LNCAP (cell line): ENCODE results near the gene CCDC40.

Experiments used
- TF ChIP-seq, protein P1 (sequence below): fragments of 450-650 bp; IDR thresholded peaks from 2 replicates; pipeline ENCODE4 v1.5.1; 2017; ENCODE audit warnings: mild to moderate bottlenecking

CCDC40 gene

GRCh38 chr17:80021600-80021999, 14.8 kb upstream of the CCDC40 start:
- TF ChIP-seq, protein P1, sequence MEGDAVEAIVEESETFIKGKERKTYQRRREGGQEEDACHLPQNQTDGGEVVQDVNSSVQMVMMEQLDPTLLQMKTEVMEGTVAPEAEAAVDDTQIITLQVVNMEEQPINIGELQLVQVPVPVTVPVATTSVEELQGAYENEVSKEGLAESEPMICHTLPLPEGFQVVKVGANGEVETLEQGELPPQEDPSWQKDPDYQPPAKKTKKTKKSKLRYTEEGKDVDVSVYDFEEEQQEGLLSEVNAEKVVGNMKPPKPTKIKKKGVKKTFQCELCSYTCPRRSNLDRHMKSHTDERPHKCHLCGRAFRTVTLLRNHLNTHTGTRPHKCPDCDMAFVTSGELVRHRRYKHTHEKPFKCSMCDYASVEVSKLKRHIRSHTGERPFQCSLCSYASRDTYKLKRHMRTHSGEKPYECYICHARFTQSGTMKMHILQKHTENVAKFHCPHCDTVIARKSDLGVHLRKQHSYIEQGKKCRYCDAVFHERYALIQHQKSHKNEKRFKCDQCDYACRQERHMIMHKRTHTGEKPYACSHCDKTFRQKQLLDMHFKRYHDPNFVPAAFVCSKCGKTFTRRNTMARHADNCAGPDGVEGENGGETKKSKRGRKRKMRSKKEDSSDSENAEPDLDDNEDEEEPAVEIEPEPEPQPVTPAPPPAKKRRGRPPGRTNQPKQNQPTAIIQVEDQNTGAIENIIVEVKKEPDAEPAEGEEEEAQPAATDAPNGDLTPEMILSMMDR = no peak

- TF ChIP-seq, protein P1 = no peak
These were observed 12.8 kb upstream of the CCDC40 start for GRCh38 chr17:80023481-80024205.

- TF ChIP-seq, protein P1 = no peak
These were observed 12.1 kb upstream of the CCDC40 start for GRCh38 chr17:80024206-80024972.

DNA sequence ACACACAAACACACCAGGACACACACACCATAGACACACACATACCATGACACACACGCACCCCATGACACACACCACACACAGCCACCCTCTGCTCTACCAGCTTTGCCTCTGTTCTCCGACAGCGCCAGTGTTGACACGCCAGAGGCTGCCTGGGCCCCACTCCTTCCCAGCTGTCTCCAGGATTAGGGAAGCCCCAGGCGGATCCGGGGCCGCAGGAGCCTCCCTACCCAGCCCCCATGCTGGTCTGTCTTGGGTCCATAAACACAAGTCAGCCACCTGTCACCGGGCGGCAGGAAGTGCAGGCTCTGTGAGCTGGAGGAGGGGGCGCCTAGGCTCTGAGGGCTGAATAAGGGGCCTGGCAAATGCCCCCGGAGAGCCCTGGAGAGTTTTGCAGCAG, 11.3 kb upstream of the CCDC40 start:
- TF ChIP-seq, protein P1 = no peak

DNA sequence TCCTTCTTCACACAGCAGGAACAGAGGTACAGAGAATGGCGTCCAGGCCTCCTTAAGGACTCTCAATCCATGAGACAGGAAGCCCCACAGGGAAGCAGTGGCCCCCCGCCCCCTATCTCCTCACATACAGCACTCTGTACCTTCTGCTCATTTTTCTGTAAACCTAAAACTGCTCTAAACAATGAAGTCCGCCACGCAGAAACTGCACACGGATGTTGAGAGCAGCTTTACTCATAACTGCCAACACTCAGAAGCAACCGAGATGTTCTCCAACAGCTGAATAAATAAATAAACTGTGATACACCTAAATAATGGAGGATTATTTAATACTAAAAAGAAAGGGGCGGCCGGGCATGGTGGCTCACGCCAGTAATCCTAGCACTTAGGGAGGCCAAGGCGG, 10.6 kb upstream of the CCDC40 start:
- TF ChIP-seq, protein P1 = no peak

- TF ChIP-seq, protein P1 = no peak
These were observed 9.9 kb upstream of the CCDC40 start for GRCh38 chr17:80026359-80027042.

DNA sequence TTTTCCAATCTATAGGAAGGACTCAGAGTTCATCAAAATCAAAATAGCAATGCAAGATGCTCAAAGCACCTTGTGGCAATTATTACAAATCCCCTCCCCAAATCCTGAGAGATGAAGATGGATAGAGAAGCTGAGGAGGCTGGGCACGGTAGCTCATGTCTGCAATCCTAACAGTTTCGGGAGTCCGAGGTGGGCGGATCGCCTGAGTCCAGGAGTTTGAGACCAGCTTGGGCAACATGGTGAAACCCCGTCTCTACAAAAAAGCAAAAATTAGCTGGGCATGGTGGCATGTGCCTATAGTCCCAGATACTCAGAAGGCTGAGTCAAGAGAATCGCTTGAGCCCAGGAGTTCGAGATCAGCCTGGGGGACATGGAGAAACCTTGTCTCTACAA, 9.4 kb upstream of the CCDC40 start:
- TF ChIP-seq, protein P1 = no peak
